Right hindlimb (tissue), 1 donor: Measurements from ENCODE around the gene ZNFX1.

Experiments
- DNase-seq: peaks from one replicate; pipeline ENCODE4 v3.0.0-alpha.2; 2018

The ZNFX1 gene

DNA sequence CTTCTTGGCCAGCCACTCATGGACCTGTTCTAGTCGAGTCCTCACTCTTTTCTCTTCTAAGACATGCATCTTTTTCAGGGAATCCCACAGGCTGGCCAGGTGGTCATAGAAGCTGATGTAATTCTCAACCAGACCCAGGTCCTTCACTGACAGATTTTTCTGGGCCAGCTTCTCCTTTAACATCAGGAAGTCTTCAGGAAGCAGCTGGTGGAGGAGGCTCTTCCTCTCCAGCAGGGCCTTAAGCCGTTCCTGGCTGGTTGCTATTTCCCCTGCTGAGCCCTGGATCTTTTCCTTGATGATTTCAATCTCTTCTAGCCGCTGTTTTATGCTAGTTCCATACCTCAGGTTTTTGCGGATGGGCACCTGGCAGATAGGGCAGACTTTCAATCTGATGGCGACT lies 30.1 kb downstream of the ZNFX1 start:
- no peak for DNase-seq

DNA sequence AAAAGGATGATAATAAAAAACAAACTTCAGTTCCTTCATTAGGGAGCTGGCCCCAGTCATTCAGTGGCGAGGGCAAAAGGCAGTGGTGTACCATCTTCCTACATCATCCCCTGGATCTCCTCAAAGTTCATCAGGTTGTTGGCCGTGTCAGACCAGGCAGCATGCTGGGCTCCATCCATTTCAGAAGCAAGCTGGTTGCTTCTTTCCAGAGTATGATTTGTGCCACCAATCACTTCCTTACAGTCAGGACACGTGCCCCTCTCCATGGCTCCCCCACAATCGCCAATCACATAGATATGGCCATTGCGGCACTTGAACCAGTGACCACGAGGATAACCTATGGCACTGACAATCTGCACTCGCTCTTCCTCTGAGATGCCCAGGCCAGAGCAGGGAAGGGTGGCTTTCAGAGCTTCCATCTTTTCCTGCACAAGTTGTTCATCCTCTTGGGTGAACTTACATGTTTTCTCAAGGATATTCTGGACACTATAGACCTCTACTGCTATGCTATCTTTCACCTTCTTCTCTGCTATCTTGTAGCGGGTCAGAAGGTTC lies 30.6 kb downstream of the ZNFX1 start:
- DNase-seq = no peak

DNA sequence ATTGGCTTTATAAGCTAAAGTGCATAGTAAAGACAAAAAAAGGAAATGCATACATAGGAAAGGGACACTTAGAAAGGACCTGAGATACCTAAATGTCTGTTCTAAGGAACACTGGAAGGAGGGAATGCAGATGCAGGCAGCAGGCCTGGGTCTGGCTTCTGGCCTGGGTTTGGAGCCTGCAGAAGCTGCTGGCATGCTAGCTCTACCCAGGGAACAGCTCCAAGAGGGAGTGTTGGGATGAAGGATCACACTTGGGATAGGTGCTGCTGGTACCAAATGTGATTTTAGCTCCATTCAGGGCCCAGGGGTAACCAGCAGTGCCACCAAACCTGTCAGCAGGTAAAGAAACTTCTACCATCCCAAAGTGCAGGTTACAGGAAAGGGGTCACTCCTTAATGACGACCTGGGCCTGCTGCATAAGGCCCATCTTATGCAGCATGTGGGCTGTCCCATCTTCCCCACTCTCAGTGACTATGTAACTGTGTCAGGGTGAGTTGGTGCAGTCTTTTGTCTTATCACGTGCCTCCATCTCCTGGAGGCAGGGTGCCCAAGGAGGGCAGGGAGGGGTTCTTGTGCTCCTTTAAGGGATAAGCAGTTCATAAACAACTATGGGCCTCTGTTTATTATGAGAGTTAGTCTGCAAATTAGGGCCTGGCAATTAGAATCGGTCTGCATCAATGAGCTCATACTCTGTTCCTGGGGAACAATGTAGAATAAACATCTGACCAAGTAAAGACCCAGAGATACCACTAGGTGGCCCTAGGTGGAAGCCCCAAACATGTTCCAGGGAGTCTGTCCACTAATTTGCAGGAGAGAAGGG lies 31.7 kb downstream of the ZNFX1 start:
- no peak for DNase-seq

DNA sequence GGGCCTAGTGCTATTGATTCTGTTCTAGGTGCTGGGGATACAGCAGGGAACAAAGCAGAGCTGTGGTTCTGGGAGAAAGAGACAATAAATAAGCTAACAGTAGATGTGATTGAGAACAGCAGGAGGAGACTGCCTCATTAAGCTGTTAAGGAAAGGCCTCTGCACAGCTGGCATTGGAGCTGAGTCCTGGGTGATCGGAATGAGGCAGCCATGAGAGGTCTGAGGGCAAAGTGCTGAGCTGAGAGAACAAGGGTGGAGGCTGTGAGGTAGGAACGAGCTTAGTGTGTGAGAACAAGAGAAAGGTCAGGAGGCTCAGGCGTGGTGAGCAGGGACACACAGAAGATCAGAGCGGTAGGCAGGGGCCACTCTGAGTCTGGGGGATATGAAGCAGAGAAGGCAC lies 40.3 kb downstream of the ZNFX1 start:
- no peak for DNase-seq

DNA sequence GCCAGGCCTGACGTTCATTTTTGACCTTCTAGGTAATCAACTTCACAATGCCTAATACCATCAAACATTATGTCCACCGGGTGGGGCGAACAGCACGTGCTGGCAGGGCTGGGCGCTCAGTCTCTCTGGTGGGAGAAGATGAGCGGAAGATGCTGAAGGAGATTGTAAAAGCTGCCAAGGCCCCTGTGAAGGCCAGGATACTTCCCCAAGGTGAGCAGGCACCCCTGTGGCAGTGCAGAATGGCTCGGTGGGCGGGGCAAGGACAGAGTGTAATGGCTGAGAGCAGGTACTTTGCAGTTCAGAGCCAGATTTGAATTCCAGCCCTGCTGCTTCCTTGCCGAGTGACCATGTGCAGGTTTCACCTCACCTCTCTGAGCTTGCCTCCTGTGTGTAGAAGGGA lies 41.6 kb downstream of the ZNFX1 start:
- no peak for DNase-seq

DNA sequence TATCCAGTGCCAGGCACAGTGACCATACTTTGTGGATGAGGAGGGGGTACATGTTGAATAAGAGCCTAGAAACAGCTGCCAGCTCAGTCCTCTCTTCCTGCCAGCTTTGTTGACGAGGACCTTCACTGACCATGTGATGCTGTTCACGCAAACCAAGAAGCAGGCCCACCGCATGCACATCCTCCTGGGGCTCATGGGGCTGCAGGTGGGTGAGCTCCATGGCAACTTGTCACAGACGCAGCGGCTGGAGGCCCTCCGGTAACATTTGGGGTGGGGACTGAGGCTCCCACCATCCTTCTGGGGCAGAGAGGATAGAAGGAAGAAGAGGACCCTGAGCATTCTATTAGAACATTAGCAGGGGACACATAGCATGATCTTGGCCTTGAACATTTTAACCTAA lies 43.0 kb downstream of the ZNFX1 start:
- no peak for DNase-seq

DNA sequence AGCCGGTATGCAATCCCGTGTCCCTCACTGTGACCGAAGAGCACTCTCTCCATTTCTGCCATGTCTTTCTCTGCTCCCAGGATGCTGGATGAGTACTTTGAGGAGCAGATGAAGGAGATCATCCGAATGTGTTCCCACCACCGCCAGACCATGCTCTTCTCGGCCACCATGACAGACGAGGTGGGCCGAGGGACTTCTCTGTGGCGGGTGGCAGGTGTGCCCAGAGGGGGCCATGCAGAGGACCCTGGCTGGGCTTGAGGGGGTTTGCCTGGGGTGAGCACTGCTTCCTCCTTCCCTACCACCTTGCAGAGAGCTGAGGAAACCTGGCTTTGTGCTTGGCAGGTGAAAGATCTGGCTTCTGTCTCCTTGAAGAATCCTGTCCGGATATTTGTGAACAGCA lies 44.6 kb downstream of the ZNFX1 start:
- DNase-seq = no peak

DNA sequence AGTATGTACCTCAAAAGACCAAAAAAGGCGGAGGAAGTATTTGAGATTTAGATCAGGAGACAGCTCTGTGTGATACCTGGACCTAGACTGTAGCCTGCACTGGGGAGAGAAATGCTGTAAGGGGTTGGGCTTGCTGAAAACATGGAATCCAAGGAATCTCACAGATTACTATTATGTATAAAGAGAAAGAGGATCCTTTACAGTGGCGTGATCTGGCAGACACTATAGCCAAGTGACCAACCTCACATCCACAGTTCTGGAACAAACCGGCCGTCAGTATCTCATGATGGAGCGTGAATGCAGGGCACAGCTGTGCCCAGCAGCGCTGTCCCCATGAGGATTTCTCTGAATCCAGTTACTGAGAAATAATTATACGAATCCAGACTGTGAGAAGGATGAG lies 46.4 kb downstream of the ZNFX1 start:
- DNase-seq = no peak

DNA sequence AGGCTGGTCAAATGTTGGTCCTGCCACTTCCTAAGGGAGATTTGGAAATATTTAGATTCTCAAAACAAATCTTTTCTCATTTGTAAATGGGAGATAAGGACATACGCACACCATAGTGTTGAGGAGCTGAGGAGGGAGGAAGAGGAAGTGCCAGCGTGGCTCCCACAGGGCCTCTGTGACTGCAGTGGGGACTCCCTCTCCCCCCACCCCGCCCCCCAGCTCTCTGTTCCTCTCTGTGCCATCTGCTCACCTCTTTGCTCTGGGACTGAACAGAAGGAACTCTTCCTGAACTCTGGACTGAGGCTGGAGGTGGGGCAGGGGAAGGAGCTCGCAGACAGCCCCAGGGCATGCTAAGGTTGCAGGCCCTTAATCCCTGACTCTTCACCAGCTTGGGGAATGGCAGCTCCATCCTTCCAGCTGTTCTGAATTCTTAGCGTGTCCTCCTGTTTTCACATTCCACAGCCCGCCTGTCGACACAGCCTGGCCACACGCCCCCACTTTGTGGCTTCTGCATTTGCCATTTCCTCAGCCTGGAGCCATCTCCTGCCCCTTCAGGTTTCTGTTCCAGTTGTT lies 47.2 kb downstream of the ZNFX1 start:
- peak; percentile 76 for DNase-seq

DNA sequence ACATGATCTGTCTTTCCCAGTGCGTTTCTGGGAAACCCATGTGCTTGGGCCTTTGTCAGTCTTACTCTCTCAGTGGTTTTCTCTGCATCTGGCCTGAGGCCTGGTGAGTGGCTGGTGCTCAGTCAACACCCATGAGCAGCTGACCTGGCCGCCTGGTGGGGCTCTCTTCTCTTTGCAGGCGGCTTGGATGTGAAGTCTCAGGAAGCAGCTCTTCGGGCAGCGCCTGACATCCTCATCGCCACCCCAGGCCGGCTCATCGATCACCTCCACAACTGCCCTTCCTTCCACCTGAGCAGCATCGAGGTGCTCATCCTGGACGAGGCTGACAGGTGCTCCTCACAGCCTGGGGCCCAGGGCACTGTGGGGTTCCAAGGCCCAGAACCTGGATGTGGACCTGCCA lies 47.8 kb downstream of the ZNFX1 start:
- no peak for DNase-seq

DNA sequence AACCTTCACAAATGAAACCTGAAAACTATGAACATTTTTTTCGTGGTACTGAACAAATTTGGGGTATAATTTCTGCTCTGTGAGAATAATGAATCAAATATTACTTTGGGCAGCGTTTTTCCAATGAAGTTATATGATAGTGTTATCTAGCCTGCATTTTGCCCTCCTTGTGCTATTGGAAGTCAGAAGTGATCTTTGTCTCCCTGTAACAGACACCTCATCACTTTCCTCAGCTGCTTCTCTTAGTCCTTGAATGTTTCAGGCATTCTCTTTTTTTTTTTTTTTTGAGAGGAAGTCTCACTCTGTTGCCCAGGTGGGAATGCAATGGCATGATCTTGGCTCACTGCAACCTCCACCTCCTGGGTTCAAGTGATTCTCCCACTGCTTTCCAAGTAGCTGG lies 48.5 kb downstream of the ZNFX1 start:
- DNase-seq = no peak

DNA sequence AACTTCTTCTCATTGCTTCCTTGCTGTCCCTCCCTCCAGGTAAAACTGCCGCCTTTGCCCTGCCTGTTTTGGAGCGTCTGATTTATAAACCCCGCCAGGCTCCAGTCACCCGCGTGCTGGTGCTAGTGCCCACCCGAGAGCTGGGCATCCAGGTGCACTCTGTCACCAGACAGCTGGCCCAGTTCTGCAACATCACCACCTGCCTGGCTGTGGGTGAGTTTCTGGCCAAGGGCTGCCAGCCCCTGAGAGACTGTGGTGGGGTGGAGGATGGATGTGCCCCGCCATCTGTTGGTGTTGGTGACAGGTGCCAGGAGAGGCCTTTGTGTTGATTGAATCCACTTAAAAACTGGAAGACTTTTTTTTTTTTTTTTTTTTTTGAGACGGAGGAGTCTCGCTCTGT lies 49.2 kb downstream of the ZNFX1 start:
- DNase-seq = peak; percentile 54

DNA sequence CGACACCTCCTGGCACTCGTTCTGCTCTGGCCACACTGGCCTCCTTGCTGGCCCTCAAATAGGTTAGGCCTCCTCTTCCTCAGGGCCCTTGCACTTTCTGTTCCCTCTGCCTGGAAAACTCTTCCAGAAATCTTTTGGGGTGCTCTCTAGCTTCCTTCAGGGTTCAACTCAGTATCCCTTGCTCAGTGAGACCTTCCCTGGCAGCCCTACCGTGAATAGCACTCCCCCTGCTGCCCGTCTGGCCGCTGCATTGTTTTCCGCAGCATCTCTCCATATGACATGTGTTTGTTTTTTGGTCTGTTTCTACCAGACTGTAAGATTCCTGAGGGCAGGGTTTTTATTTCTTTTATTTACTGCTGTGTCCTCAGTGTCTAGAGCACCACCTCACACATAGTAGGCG lies 52.0 kb downstream of the ZNFX1 start:
- no peak for DNase-seq

DNA sequence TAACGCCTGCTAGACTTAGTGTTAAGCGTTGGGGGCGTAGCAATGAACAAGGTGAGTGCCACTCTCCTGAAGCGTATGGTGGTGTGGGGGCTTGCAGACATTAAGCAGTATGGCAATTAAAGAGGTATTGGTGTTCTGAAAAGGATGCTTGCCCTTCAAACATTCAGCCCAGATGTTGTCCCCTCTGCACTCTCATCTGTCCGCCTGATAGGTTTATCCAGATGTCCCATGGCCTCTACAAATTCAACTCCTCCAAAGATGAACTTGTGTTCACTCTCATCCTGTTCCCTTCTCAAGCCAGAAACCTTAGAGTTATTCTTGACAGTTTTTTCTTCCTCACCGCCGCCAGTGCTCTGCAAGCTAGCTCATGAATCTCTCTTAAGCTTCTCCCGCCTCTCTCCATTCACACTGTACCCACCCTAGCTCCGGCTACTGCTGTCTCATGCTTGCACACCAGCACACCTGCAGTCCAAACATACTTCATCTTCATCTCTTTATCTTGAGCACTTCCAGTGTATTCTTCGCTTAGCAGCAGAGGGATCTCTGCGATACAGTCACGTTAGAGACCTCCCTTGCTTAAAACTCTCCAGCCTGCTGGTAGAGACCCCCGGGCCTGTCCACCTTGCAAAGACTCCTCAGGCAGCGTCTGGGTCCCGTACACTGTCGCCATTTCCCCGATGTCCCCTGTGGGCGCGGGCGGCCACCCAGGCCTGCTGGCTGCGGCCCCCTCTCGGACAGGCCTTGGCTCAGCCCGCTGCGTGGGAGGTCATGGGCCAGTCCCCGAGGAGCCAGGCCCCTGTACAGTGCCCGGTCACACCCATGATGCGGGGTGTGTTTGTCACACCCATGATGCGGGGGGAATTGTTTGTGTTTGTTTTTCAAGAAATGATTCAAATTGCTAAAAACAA lies 57.7 kb downstream of the ZNFX1 start:
- DNase-seq = no peak

DNA sequence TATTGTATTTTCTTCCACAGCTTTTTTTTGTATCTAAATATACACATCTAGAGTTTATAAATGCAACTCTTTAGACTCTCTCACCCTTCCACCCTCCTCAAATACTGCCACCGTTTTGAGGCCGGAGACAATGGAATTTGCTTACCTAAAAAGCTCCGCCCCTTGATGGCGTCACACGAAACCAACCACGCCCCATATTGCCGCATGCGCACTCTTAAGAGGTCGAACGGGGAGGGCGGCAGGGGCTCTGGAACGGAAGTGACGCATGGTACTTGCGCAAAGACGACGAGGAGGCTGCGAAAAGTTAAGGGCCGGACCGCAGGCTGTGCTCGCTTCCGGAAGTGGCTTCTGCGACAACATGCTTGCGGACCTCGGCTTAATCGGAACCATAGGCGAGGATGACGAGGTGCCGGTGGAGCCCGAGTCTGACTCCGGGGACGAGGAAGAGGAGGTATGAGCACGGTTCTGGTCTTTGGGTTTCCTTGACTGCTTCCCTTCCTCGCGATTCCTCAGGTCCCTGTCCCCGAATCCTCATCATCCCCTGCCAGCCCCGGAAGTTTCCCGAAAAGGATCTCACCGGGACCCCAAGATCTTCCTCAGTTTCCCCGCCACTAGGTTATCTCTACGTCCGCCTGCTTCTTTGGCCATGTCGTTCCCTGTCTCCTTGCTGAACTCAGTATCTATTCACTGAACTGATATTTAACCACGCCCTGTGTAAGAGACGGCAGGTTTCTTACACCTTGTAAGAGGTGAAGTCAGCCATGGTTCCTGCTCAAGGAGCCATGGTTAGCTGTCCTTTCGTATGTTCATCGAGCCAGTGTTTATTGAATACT lies 58.5 kb downstream of the ZNFX1 start, which contains the start of gene DDX27:
Gene DDX27, plus strand, starts transcription at position 326 of the 833 bp plus-strand sequence. Its CDS starts 33 bp downstream, at position 359.
- DNase-seq = peak; percentile 98

DNA sequence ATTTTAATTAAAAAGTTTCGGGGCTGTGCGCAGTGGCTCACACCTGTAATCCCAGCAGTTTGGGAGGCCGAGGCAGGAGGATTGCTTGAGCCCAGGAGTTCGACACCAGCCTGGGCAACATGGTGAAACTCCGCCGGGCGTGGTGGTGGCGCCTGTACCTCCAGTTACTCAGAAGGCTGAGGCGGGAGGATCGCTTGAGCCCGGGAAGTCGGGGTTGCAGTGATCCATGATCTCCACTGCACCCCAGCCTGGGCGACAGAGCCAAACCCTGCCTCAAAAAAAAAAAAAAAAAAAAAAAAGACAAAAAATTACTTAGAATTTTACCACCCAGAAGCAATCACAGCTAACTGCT lies 59.1 kb downstream of the ZNFX1 start:
- DNase-seq = peak; percentile 45

DNA sequence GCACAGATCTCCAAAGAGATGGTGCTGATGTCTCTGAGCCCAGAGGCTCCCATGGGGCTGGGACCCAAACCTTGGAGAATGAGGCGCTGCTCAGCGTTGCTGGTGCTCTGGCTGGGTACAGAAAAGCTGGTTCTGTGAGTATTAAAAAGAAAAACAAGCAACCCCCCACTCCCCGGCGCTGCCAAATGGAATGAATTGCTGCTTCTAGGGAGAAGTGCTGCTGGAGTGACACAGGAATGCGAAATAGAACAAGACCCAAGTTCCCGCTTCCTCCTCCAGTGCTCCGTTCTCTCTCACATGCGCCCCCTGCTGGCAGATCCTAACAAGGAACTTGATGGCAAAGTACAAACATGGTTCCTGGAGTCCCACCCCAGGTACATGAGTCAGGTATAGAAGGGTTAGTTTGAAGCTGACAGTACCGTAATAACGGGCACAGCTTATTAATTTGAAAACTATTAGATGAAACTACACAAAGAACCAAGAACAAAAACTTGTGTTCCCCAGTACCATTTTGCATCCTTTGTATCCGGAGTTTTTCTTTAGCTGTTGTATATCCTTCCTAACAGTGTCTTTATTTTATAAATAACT lies 60.8 kb downstream of the ZNFX1 start:
- DNase-seq = peak; percentile 90

DNA sequence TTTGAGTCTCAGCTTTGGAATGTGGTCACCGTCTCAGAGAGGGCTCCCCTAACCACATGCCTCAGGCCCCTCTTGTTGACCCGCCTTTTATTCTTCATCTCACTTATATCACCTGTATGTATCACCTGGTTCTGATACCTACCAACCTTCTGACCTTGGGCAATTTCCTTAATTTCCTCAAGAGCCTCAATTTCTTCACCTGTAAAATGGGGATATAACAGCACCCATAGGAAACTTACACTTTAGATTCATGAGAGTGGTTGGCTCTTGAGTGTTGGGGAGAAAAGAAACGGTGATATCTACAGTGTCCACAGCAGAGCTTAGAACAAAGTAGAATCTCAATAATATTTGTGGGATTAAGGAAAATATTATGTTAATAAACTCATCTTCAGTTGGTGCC lies 62.6 kb downstream of the ZNFX1 start:
- DNase-seq = no peak

DNA sequence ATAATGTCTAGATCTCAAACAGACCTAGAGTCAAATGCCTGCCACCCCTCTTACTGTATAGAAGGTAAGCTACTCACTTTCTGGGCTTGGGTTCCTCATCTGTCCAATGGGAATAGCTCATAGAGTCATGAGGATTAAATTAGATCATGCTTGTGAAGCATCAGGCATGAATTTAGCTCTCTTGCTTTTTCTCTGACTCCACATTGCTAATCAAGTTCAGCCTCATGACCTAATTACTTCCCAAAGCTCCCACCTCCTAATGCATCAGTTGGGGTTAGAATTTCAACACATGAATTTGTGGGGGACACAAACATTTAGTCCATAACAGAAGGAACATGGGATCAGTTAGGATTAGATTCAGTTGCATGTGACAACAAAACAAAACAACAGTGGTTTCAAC lies 63.3 kb downstream of the ZNFX1 start:
- no peak for DNase-seq

DNA sequence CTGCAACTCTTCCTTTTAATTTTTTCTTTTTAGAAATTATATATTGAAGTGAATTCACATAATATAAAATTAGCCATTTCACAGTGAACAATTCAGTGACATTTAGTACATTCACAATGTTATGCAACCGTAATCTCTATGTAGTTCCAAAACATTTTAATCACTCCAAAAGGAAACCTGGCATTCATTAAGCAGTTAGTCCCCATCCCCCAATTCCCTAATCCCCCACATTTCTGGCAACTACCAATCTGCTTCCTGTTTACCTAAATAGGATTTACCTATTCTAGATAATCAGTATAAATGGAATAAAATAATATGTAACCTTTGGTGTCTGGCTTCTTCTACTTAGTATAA lies 67.1 kb downstream of the ZNFX1 start:
- DNase-seq = no peak

DNA sequence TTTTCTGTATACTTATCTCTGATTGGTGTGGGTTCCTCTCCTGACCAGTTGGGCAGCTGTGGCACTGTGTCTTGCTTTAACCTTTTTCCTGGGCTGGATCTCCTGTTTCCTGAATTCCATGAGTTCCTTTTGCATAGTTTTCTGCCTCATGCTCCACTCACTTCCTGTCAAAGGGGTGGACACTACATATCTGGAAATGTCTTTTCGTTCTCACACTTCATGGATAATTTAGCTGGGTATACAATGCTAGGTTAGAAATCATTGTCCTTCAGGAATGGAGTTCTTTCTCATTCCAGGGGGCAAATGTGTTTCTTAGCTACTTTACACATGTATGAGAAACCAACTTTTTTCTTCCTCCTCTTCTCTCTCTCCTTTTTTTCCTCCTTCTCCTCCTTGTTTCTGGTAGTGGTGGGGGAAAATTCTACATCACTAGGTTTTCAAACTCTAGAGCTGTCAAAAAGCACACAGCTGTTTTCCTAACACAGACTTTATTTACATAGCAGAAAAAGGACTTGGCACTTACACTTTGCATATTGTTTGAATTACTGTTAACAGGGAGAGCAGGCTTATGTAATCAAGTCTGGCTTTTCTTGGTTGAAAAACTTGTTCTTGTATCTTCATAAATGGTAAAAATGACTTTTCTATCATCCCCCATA lies 67.6 kb downstream of the ZNFX1 start:
- DNase-seq = no peak

DNA sequence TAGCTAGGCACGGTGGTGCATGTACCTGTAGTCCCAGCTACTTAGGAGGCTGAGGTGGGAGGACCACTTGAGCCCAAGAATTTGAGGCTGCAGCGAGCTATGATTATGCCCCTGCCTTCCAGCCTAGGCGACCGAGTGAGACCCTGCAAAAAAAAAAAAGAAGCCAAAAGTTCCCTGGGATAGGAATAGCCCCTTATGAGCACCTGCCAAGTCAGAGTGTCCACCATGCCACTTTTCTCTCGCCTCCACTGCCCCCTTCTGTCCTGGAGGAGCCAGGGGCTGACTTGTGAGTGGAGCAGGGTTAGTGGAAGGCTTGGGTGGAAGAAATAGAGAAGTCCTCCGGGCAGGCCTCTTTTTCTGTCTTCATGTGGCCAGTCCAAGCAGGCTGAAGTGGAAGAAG lies 70.8 kb downstream of the ZNFX1 start:
- DNase-seq = no peak
